Measurements from ENCODE around the gene CENPU.

The CENPU gene

DNA sequence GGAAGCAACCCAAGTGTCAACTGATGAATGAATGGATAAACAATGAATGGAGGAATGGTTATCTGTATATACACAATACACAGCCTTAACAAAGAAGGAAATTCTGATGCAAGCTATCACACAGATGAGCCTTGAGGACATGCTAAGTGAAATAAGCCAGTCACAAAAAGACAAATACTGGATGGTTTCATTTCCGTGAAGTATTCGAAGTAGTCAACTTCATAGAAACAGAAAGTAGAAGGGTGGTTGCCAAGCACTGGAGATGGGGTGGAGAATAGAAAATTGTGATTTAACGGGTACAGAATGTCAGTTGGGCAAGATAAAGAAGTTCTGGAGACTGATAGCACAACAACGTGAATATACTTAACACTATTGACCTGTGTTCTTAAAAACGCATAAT, 28.2 kb downstream of the CENPU start:
- DNase-seq (ENCODE audit: low spot score), result no peak

DNA sequence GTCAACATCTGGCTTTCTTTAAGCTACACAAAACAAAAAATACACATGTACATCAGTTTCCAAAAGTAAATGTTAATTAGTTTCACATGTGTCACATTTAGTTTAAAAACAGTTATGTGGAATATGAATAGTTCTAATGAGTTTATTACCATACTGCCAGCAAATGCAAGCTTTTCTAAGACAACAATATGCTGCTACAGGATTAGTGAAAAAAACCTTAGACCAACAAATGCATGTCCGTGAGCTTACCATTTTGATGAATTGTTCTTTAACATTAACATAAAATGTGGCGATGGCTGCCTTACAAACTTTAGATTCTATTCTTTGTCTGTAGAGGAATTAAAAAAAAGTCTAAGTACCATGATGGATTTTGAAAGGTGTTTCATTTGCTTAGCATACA, 31.8 kb downstream of the CENPU start:
- no peak for DNase-seq (ENCODE audit: low spot score)

DNA sequence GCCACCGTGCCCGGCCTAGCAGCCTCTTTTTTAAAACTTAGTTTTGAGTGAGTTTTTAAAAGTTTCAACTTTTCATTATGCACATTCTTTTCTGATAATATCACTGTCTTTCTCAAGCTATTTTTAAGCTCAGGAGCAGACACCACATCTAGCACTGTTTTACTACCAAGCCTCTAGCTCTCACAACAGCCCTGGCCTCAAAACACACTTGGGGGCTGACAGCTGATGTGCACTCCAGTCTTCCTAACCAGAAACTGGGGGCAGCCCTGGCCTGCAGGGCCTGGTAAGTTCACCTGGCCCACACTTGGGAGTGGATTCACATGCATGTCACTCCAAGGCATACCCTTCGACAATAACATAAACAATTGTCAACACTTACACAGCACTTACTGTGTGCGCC, 34.0 kb downstream of the CENPU start:
- no peak for DNase-seq (ENCODE audit: low spot score)

DNA sequence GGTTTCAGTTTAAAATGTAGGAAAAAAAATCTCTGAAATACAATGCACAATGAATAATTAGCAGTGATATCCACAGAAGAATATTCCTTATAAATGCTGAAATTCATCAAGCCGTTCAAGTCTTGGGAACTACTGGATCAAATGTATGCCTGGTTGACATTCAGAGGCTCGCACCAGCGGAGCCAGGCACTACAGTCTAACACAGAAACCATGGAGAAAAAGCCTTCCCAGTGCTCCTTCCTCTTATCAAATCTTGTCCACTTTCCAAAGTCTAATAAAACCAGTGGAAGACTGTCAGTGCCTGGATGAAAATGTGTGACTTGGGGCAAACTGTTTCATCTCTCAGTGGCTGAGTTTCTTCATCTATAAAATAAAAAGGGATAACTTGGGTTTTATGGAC, 35.9 kb downstream of the CENPU start:
- DNase-seq (ENCODE audit: low spot score), result no peak

DNA sequence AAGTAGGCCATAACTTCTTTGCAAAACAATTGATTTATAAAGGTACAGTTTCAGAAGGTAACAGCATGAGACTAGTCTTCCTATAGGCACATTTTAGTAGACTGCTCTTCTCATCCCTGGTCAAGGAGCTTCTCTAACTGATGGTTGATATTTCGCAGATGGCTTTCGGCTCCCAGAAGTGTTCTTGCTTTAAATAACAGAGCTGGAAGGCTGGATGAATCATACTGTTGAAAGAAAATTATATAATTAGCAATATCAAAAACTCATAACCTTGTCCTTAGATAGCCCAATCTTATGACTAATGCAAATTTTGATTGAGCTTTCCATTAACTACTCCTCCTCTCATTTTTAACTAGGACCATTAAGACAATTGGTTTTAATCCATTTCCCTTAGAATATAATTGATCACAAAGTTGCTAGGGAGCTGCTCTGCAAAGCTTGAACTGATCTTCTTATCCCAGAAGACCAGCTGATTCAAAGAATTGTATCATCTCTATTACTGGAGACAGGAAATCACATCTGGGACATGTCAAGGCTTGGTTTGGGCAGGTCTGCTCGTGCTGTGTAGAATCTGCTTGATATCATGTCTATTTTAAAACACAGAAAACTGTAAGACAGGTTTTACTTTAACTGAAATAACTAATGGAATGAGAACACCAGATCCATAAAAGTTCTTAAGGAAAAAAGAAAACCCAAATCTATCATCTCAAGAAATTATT, 38.6 kb downstream of the CENPU start:
- no peak for DNase-seq (ENCODE audit: low spot score)

DNA sequence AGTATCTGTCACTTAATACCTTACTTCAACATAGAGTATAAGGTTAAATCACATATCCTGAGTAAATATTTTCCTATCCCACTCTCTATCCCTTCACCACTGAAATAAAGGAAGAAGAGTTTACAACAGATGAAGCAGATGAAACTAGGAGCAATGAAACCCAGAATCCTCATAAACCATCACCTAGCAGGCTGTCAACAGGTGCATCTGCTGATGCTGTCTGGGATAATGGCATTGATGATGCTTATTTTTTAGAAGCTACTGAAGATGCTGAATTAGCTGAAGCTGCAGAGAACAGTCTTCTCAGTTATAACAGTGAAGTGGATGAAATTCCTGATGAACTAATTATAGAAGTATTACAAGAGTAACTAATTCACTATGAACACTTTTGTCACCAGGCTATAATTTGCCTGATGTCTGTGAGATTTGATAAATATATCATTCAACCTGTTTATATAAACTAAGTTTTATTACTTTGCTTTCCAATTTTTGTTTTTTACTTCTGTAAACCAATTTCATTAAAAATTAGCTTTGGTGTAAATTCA, 39.4 kb downstream of the CENPU start:
- DNase-seq (ENCODE audit: low spot score), result no peak

DNA sequence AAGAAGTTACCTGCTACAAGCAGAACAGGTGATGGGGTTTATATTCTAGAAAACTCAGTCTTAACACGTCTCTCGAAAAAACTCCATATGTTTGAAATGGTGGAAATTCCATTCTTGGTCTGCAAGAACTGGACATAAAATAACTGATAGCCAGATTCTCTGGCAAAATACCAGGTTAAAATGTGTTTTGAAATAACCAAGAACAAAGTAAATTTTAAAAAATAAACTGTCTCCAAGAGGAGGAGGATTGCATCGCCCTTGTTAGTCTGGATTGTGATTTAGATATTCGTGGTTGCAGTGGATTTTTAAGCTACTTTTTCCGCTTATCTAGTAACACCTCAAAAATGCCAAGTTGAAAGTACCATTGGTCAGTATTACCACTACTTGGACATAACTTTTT, 40.8 kb downstream of the CENPU start:
- DNase-seq (ENCODE audit: low spot score), result no peak

DNA sequence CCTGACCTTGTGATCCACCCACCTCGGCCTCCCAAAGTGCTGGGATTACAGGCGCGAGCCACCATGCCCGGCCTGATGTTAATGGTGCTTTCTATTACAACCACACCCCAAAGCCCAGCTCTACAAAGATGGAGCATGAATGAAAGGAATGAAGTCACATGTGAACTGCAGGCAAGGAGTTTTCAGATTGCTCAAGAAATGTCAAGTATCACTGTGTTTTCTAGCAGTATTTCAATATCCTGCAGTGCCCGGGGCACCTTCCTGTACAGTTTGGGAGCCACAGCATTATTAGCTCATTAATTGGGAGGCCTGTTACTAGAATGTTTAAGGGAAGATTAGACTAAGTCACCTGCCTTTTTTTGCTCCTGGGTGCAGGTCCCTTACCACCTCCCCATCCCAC, 44.2 kb downstream of the CENPU start:
- no peak for DNase-seq (ENCODE audit: low spot score)

DNA sequence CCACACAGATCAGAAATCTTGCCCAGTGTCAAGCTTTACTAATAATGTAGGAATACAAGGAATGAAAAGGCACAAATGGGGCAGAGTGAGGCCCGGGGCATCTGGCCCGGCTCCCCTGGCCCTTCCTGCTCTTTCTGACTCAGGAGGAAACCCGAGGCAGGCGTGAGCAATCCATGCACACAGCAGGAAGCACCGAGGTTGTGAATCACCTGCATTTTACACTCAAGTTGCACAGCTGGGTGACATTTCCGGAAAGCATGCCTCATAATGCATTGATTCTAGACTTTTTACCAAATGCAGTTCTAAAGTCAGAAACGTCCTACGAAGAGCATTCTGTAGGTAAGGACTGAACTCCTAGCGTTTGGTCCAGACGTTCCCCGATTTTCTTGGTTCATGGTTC, 45.4 kb downstream of the CENPU start:
- DNase-seq (ENCODE audit: low spot score), result no peak

DNA sequence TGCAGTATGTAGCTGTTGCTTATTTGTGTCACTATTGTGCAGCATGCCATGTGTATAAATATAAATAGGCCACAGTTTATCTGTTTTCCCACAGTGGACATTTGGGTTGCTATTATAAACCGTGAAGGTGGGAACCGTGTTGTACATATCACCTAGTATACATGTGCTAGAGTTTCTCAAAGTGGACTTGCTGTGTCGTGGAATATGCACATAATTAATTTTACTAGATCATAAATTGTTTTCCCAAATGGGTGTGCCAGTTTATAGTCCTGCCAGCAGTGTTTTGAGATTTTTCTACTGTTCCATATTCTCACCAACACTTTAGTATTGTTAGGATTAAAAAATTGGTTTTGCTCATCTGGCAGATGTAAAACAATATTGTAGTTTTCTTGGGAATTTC, 45.9 kb downstream of the CENPU start:
- DNase-seq (ENCODE audit: low spot score), result no peak

DNA sequence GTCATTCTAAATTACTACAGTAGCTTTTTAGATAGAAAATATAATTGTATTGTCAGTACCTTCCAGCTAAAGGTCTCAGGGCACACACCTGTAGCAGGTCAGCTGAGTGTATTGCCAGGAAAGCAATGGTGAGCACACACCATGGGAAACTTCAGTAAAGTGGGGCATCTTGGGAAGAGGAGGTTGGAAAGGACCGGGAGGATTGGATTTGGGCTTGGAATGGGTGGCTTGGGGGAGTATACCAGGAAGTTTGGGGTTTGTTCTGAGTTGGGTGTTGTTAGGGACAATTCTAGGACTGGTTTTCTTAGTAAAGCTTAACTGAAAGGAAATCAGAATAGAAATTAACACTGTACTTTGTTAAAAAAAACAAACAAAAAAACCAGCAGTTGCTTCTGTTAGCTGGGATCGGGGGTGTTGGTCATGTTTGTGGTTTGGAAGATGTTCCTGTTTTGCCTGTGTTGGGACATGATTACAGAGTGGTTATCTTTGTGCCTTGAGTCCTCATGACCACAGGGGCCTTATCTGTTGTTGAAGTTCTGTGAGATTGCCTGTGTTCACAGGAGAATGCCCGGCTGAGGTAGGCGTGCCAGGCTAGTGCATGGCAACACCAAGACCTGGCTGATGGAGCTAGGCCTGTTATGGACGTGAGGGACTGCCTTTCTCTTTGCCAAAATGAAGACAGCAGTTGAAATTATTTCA, 49.3 kb downstream of the CENPU start:
- DNase-seq (ENCODE audit: low spot score), result no peak

DNA sequence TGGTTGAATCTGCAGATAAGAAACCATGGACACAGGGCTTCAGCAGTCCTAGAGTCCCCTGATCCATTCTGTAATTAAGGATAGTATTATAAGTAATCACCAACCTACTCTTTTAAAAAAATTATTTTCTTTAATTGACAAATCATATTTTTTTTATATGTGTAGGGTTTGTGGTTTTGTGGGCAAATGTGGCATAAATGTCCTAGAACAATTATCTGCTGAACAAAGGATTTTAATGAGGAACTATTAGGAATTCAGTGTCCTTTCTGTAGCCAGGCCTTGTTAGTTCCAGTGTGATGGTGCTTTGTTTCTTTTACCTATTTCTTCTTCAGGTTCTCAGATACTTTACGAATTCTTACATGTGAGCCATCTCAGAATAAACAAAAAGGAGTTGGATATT, 52.0 kb downstream of the CENPU start:
- DNase-seq (ENCODE audit: low spot score), result no peak

DNA sequence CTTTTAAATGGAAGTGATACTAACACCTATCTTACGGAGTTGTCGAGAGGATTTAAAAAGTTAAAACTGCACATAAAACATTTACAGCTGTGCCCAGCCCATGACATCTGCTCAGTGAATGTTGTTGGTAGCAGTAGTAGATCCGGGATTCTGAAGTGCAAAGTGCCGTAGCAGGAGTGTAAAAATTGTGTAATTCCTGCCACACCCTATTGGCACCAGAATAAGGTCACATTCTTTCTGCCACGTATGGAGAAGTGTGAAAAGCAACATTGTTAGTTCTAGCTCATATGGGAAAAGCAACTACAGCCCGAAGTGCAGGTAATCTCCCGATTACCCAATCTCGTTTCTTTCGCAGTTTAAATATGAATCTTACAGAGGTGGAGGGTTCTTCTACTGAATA, 53.2 kb downstream of the CENPU start:
- no peak for DNase-seq (ENCODE audit: low spot score)

DNA sequence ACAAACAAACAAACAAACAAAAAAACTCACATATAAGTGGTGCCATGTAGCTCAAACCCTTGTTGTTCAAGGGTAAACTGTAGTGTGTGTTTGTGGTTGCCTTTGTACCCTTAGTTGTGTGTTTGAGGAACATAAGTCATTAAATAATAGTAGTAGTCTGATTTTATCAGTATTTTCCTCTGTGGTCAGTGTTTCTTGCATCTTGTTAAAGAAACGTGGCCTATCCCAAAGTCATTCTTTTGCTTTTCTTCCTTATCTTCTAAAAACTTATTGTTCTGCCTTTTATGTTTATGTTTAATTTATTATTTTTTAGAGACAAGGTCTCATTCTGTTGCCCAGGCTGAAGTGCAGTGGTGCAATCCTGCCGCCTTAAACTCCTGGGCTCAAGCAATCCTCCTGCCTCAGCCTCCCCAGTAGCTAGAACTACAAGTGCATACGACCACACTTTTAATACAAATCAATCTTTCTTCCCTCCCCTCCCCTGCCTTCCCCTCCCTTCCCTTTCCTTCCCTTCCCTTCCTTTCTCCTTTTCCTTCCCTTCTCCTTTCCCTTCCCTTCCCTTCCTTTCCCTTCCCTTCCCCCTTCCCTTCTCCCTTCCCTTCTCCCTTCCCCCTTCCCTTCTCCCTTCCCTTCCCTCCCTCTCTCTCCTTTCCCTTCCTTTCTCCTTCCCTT, 57.9 kb downstream of the CENPU start:
- DNase-seq (ENCODE audit: low spot score), result no peak

DNA sequence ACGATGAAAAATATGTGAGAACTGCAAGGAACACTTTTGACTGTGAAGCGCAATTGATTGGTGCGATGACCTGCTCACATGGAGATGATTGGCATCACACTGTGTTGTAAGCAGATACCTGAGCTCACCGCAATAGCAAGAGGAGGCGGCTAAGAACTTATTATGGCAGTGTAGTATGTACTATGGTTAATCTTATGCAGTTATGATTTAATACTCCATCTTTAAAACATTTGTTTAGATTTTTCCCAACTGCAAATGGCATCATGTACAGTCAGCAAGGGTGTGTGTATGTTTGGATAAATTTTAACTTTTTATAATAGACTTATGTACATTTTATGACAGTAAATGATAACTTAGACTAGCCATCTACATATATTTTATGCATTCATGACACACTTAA, 58.9 kb downstream of the CENPU start:
- DNase-seq (ENCODE audit: low spot score), result no peak

DNA sequence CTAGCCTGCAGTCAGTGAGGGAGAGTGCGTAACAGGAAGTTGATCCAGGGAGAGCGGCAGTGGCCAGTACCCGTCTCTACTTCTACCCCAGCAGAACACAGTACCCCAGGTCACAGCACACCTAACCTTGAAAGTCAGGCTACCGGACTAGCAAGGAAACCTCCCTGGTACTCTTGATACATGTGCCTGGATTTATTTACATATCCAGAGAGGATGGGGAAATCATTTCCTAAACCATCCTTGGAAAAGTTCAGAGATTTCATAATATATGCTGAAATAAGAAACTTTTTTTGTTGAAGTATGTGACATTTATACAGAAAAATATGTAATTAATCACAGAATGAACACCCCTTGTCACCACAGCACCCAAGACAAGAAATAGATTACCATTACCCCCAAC, 59.9 kb downstream of the CENPU start:
- DNase-seq (ENCODE audit: low spot score), result no peak

DNA sequence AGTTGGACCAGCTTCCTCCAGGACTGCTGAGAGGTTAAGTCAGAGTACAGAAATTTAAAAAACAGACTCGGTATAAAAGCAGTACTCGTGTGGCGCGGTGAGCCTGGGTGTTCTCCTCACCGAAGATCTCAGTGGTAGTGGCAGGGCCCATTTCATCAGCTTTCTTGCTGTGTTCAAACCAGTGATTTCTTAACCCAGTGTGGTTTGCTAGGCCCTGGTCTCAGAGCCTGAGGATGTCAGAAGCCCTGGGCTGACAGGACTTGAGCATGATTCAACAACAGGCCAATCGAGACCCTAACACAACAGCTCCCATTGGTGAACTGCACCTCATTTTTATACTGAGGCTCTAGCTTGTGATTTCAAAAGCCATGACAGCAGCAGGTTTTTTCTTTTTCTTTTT, 61.2 kb downstream of the CENPU start:
- no peak for DNase-seq (ENCODE audit: low spot score)

DNA sequence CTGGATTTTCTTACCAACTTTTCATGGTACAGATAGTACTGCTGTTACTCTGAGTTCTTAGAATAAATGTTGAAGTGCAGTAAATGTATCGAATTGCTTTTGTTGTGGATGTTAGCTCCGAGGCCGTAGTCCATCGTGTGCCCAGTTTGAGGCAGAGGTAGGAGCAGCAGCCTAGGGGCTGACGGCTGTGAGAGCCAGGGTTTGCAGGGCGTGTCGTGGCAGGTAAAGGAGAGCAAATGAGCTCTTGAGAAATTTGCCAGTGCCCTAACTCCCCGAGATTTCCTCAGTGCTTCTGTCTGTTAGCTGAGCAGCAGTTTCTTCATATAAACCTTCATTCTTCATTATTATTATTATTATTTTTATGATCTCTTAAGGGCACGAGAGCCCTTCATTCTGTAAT, 62.8 kb downstream of the CENPU start:
- no peak for DNase-seq (ENCODE audit: low spot score)

DNA sequence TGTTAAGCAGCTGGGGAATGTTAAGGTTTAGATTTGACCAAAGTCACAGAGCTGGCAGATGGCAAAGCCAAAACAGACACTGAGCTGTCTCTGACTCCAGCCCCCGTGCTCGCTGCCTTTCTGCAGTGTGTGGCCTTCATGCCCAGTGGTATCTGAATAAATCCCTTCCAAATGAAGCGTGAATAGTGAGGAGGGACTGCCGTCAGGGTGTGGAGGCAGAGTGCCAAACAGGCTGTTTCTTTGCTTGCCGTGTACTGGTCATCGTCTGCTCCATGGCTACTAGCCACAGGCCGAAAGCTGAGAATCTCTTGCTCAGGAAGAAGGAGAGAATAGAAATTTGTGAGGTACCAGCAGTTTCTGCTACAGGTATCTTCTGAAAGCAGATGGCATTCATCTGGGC, 64.6 kb downstream of the CENPU start:
- DNase-seq (ENCODE audit: low spot score), result no peak

DNA sequence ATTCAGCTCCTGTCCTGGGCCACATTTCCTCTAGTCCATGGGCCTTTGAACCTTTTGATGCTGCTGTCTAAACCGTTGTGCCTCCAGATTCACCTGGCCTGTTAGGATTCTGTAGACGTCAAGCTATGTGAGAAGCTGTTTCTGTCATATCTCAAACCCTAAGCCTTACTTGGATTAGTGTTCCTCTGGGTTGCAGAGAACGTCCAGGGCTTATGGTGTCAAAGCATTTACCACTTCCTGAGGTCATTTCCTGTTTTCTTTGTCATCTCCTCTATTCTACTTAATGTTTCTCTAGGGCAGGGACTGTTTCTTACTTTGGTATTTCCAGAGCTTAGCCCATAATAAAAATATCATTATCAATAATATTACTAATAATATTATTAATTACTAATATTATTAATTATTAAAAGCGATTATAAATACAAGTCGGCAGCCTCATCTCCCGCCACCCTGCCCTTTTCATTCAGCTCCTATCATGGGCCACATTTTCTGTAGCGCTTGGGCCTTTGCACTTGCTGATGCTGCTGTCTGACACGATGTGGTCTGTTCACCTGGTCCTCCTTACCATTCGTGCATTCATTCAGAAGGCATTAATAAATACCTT, 65.3 kb downstream of the CENPU start:
- DNase-seq (ENCODE audit: low spot score), result no peak

DNA sequence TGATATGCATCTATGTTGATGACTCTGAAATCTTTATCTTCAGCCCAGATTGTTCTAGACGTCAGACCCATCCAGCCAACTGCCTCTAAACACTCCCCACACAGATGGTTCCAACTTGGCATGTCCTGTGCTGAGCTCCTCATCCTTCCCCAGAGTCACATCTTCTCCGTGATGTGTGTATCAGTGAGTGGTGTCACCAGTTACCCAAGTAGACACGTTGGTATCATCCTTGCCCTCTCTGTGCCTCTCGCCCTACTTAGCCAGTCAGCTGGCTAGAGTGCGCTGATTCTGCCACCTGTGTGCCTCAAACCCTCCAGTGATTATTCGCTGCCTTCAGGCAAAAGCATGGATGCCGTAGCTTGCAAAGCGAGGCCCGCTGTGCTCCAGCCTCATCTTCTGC, 65.8 kb downstream of the CENPU start:
- DNase-seq (ENCODE audit: low spot score), result no peak

DNA sequence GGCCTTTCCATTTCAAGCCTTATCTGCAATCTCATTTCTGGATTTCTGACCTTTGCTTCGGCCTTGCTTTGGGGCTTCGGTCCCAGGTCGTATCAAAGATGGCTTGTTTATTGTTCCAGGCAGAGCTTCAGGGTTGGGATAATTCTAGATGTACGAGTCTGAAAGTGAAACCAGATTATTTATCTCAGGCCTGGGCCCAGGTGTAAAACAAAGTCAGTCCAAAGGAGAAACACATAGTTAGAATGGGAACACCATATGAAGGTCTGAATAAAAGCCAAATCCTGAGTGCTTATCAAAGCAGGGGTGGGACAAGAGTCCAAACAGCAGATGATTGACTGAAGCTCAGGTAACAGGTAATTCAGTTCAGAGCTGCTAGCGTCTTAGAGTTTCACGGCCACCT, 67.2 kb downstream of the CENPU start:
- no peak for DNase-seq (ENCODE audit: low spot score)
